A549 (cell line): Measurements from ENCODE around the gene OR1F1.

Source experiments
- CTCF ChIP-seq: fragments of >200 bp; sonication (Bioruptor Twin); formaldehyde crosslinking; IDR thresholded peaks from 3 replicates; pipeline ENCODE4 v1.5.1; 2016
- ESRRA ChIP-seq: fragments of 150-350 bp; IDR thresholded peaks from 2 replicates; pipeline ENCODE4 v1.6.1; 2014; ENCODE audit warnings: mild to moderate bottlenecking, low read length, borderline replicate concordance
- FOSL2 ChIP-seq, 2 experiments: fragments of 450-650 bp in 1 of 2; fragments of >200 bp in 1 of 2; sonication (Bioruptor Twin) in 1 of 2; formaldehyde crosslinking; IDR thresholded peaks; 2 replicates each; pipeline versions ENCODE4 v1.5.0 to v1.6.1; 2016 to 2020; ENCODE audit warnings: mild to moderate bottlenecking in 1 of 2, moderate library complexity in 1 of 2
- RFX5 ChIP-seq: fragments of 450-650 bp; IDR thresholded peaks from 2 replicates; pipeline ENCODE4 v1.7.1; 2014; ENCODE audit warnings: antibody characterized with exemption, mild to moderate bottlenecking, moderate library complexity

- no peak for TF ChIP-seq CTCF
- no peak for TF ChIP-seq FOSL2 (IDR thresholded peaks at IDR 0.05)
- no peak for TF ChIP-seq FOSL2 (CRISPR knock-in tag; IDR thresholded peaks at IDR 0.05)
- TF ChIP-seq RFX5, result no peak
- TF ChIP-seq ESRRA, result no peak
Observed at GRCh38 chr16:3190949-3191353, 2.9 kb downstream of the OR1F1 start.
